ENCODE data around the gene GANC.

- TF ChIP-seq CTCF (IDR thresholded peaks at IDR 0.05) (no peak), EP300 (IDR thresholded peaks at IDR 0.05) (no peak)
Measured at GRCh38 chr15:42284551-42284950, 11.6 kb downstream of the GANC start.

Measured in A549 (cell line).